Kidney epithelial cell (primary cell): ENCODE results near the gene IFIT1. TPM values are rescaled to one million over a fixed set of nuclear protein-coding genes. Genes with fewer than 3 reads are reported as not detected.
A peak's percentile ranks its signal among the peaks of the same experiment; 100 is the strongest.
"Not testable (repeated sequence)": the region's sequence is repeated elsewhere in the genome, so short reads cannot be mapped to it uniquely, and the experiment has no call there.

ENCODE experiments used
- DNase-seq: peaks from one replicate; pipeline ENCODE4 v3.0.0-alpha.2; 2010; ENCODE audit warnings: low read depth
- H3K27me3 ChIP-seq: 2 replicates; pipeline ENCODE4 v1.6.0; 2011; ENCODE audit warnings: low read length; ENCODE audit not compliant: control insufficient read depth, insufficient read depth
- H3K36me3 ChIP-seq: 2 replicates; pipeline ENCODE4 v1.5.1; 2011; ENCODE audit warnings: low read length; ENCODE audit not compliant: control insufficient read depth, insufficient read depth
- H3K4me3 ChIP-seq: 2 replicates; pipeline ENCODE4 v1.5.1; 2011; ENCODE audit warnings: low read depth, mild to moderate bottlenecking, control low read depth, low read length
- CTCF ChIP-seq: IDR thresholded peaks from 2 replicates; pipeline ENCODE4 v1.5.1; 2011; ENCODE audit warnings: mild to moderate bottlenecking, moderate library complexity, low read length, control low read depth, inconsistent platforms; ENCODE audit not compliant: insufficient read depth, poor library complexity, severe bottlenecking
- total RNA-seq: library from RNA; depleted of rRNA; stranded (reverse); fragments of >200 nt; gene quantifications from 2 replicates; pipeline ENCODE4 v1.2.3, GENCODE V29; 2015

IFIT1 gene
- total RNA-seq, 1 donor from 2014 or later, result 10.4 TPM

GRCh38 chr10:89379103-89379502, 13.3 kb upstream of the IFIT1 start:
- DNase-seq, result no peak
- no peak overlapping the region for H3K4me3 ChIP-seq
- no peak for TF ChIP-seq CTCF

GRCh38 chr10:89382757-89383156, 9.7 kb upstream of the IFIT1 start:
- no peak for DNase-seq
- TF ChIP-seq CTCF, result no peak
- no peaks in the 10 kb centered on the region for H3K36me3 ChIP-seq
- no peaks in the 10 kb centered on the region for H3K27me3 ChIP-seq
- no peak overlapping the region for H3K4me3 ChIP-seq

More at GRCh38 chr10:89379103-89379502, 13.3 kb upstream of the IFIT1 start:
- no peaks in the 10 kb centered on the region for H3K27me3 ChIP-seq
- H3K36me3 ChIP-seq, result no peaks in the 10 kb centered on the region

DNA sequence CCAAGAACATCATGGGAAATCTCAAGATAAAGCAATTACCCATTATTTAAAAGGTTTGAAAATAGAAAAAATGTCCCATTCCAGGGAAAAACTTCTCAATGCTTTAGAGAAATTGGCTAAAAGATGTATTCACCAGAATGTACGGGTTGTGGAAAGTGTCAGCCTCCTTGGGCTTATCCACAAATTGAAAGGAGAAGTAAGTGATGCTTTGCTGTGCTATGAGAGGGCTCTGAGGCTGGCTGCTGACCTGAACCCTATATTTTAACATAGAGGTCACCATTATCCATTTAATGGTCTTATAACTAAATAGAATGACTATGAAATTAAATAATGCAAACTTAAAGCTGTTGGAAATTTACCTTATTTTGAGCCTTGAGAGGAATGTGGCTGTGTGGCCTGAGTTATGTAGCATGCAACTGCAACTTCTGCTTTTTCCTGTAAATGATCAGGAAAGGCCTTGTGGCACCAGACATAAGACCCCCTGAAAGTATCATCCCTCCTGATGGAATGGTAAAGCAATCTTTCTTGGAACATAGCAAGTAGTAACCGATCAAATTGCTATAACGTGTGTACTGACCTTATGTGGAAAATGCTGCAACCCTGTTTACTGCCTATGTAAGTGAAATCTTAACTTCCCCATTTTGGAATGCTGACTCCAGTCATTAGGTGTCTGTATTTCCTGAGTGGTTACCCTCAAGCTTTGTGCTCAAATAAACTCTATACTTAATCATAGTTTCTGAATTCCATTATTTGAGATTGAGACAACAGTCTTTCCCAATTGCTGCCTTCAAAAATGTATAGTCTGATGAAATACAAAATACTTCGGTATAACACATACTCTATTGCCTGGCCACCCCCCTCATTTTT, 7.7 kb upstream of the IFIT1 start:
- H3K27me3 ChIP-seq, result no peaks in the 10 kb centered on the region
- DNase-seq, result no peak
- no peaks in the 10 kb centered on the region for H3K36me3 ChIP-seq
- no peak overlapping the region for H3K4me3 ChIP-seq
- TF ChIP-seq CTCF, result no peak

DNA sequence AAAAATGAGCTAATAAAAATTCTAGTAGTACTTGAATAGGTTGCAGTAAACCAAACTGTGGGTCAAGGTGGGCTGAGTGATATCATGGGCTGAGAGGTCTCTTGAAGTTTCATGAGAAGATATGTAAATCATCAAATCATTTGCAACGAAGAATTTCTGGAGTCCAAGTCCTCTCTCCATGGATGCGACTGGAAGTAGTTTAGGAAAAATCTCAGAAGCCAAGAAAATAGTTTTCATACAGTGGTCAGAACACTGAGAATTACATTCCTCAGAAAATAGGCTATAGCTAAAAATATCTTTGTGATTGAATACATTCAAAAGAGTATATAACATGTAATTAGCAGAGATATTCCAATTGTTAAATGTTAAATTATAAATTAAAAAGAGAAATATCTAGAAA, 3.6 kb upstream of the IFIT1 start:
- no peak for TF ChIP-seq CTCF
- Histone ChIP-seq H3K36me3 (no peaks in the 10 kb centered on the region), H3K4me3 (no peak overlapping the region), H3K27me3 (no peaks in the 10 kb centered on the region)
- no peak for DNase-seq

DNA sequence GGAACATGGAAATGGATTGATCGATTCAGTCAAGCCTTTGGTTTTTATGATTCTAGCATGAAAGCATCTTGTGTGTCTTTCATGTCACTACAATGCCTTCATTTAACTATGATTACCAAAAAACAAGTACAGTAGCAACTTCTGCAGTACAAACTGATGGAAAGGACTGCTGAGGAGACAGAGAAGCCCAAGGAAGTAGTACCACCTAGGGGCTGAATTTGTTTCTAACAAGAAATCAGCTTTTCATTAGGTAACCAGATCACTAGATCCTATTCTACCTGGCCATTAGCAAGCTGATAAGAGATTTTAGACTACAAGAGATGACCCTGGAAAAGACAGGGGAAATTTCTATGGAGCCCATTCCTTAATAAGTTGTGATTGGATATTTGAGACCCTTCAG, 3.2 kb upstream of the IFIT1 start:
- H3K4me3 ChIP-seq, result no peak overlapping the region
- peak; percentile 46 for TF ChIP-seq CTCF
- no peak for DNase-seq
- no peaks in the 10 kb centered on the region for H3K27me3 ChIP-seq
- H3K36me3 ChIP-seq, result no peaks in the 10 kb centered on the region

- H3K36me3 ChIP-seq, result no peaks in the 10 kb centered on the region
Measured at GRCh38 chr10:89390476-89391225, 1.8 kb upstream of the IFIT1 start.

GRCh38 chr10:89391226-89391576, 1.2 kb upstream of the IFIT1 start:
- not testable (repeated sequence) for H3K27me3 ChIP-seq, H3K36me3 ChIP-seq, H3K4me3 ChIP-seq, DNase-seq

More at GRCh38 chr10:89390476-89391225, 1.8 kb upstream of the IFIT1 start:
- H3K4me3 ChIP-seq, result no peak overlapping the region
- DNase-seq, result no peak
- no peak for TF ChIP-seq CTCF
- no peaks in the 10 kb centered on the region for H3K27me3 ChIP-seq
